ENCODE measurements around the gene ASPRV1.
"Not testable (repeated sequence)": the region's sequence is repeated elsewhere in the genome, so short reads cannot be mapped to it uniquely, and the experiment has no call there.

ASPRV1 gene

GRCh38 chr2:69962986-69963730 is 1.7 kb upstream of the ASPRV1 start:
- no peak for DNase-seq (ENCODE audit: low read depth in 2 of 2, low spot score in 1 of 2)

- no peak for DNase-seq (ENCODE audit: low read depth in 2 of 2, low spot score in 1 of 2)
These were observed 610 bp downstream of the ASPRV1 start for GRCh38 chr2:69960821-69961220.

- DNase-seq (ENCODE audit: low read depth in 2 of 2, low spot score in 1 of 2): no peak
These were observed 2.0 kb downstream of the ASPRV1 start for GRCh38 chr2:69959425-69959824.

GRCh38 chr2:69958480-69958879 is 3.0 kb downstream of the ASPRV1 start:
- DNase-seq (ENCODE audit: low read depth in 2 of 2, low spot score in 1 of 2): no peak

GRCh38 chr2:69957965-69958364 is 3.5 kb downstream of the ASPRV1 start:
- DNase-seq (ENCODE audit: low read depth in 2 of 2, low spot score in 1 of 2): no peak

GRCh38 chr2:69956475-69956979 is 4.9 kb downstream of the ASPRV1 start:
- no peak for DNase-seq (ENCODE audit: low read depth in 2 of 2, low spot score in 1 of 2)

- no peak for DNase-seq (ENCODE audit: low read depth in 2 of 2, low spot score in 1 of 2)
These were observed 6.4 kb downstream of the ASPRV1 start for GRCh38 chr2:69955029-69955428.

- DNase-seq (ENCODE audit: low read depth in 2 of 2, low spot score in 1 of 2): no peak
These were observed 7.3 kb downstream of the ASPRV1 start for GRCh38 chr2:69954084-69954483.

GRCh38 chr2:69952336-69953115 is 8.9 kb downstream of the ASPRV1 start:
- no peak for DNase-seq (ENCODE audit: low read depth in 2 of 2, low spot score in 1 of 2)

GRCh38 chr2:69950671-69951070 is 10.8 kb downstream of the ASPRV1 start:
- not testable (repeated sequence) for DNase-seq (ENCODE audit: low read depth in 2 of 2, low spot score in 1 of 2)

- DNase-seq (ENCODE audit: low read depth in 2 of 2, low spot score in 1 of 2): no peak
These were observed 11.2 kb downstream of the ASPRV1 start for GRCh38 chr2:69950241-69950640.

GRCh38 chr2:69948963-69949645 is 12.3 kb downstream of the ASPRV1 start:
- no peak for DNase-seq (ENCODE audit: low read depth in 2 of 2, low spot score in 1 of 2)

GRCh38 chr2:69948032-69948962 is 13.1 kb downstream of the ASPRV1 start:
- DNase-seq (ENCODE audit: low read depth in 2 of 2, low spot score in 1 of 2): no peak

GRCh38 chr2:69947325-69947931 is 14.0 kb downstream of the ASPRV1 start:
- DNase-seq (ENCODE audit: low read depth in 2 of 2, low spot score in 1 of 2): no peak

- DNase-seq (ENCODE audit: low read depth in 2 of 2, low spot score in 1 of 2): peak; percentile 24 to 31
These were observed 14.8 kb downstream of the ASPRV1 start for GRCh38 chr2:69946351-69947324.

- DNase-seq (ENCODE audit: low read depth in 2 of 2, low spot score in 1 of 2): no peak
These were observed 15.5 kb downstream of the ASPRV1 start for GRCh38 chr2:69945941-69946340.

- no peak for DNase-seq (ENCODE audit: low read depth in 2 of 2, low spot score in 1 of 2)
These were observed 16.0 kb downstream of the ASPRV1 start for GRCh38 chr2:69945441-69945840.

- DNase-seq (ENCODE audit: low read depth in 2 of 2, low spot score in 1 of 2): no peak
These were observed 16.7 kb downstream of the ASPRV1 start for GRCh38 chr2:69944756-69945155.

Data from stimulated activated CD8-positive, alpha-beta memory T cell treated with anti-CD3 and anti-CD28 coated beads, Interleukin-4, amount 100 ng/mL, for 4 hours (primary cell).